HG03108 (cell line): ENCODE results near the gene TLNRD1.

Source experiments
- ATAC-seq: cut with Tn5 transposase; IDR thresholded peaks from one replicate; pipeline ENCODE4 v1.9.1; 2021; ENCODE audit warnings: moderate library complexity; ENCODE audit not compliant: unreplicated experiment

TLNRD1 gene

GRCh38 chr15:81054236-81054635, 53.5 kb downstream of the TLNRD1 start:
- ATAC-seq: no peak
